ENCODE measurements around the gene SLC39A3.

DNA sequence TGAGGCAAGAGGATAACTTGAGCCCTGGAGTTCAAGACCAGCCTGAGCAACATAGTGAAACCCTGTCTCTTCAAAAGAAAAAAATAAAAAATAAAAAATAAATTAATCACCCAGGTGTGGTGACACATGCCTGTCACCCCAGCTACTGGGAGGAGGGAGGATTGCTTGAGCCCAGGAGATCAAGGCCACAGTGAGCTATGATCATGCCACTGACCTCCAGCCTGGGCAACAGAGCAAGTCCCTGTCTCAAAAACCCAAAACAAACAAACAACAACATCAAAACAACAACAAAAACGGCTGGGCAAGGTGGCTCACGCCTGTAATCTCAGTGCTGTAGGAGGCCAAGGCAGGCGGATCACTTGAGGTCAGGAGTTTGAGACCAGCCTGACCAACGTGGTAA is 4.3 kb upstream of the SLC39A3 start:
- TF ChIP-seq POLR2A (IDR thresholded peaks at IDR 0.05; ENCODE audit: low read depth, low read length) (no peak), POLR2AphosphoS5 (IDR thresholded peaks at IDR 0.05; ENCODE audit: low read depth, low read length) (no peak)

Data from GM12891 (cell line).